Left lung (tissue), 14 donors: ENCODE data around the gene OR2AT4. TPM values are rescaled to one million over a fixed set of nuclear protein-coding genes. Genes with fewer than 3 reads are reported as not detected.

Source experiments
- ATAC-seq: fragments of 200-7000 bp; cut with Tn5 transposase; one replicate; pipeline ENCODE4 v1.9.1; 2020; ENCODE audit warnings: moderate library complexity
- DNase-seq, 4 donors: peaks; one replicate each; pipeline ENCODE4 v3.0.0-alpha.2; 2013 to 2020
- H3K27ac ChIP-seq, 2 donors: fragments of 200-600 bp; sonication (generic) in 1 of 2; one replicate each; pipeline versions ENCODE4 v1.5.0 to v1.8.0; 2020 to 2021
- H3K27me3 ChIP-seq, 2 donors: fragments of 200-600 bp; sonication (generic) in 1 of 2; one replicate each; pipeline versions ENCODE4 v1.5.0 to v1.8.0; 2020 to 2021
- H3K36me3 ChIP-seq, 2 donors: fragments of 200-600 bp; sonication (generic) in 1 of 2; one replicate each; pipeline versions ENCODE4 v1.5.0 to v1.8.0; 2020 to 2021
- H3K4me1 ChIP-seq, 2 donors: fragments of 200-600 bp; one replicate each; pipeline ENCODE4 v1.8.0; 2021
- H3K4me3 ChIP-seq, 2 donors: fragments of 200-600 bp; sonication (generic) in 1 of 2; one replicate each; pipeline versions ENCODE4 v1.5.0 to v1.8.0; 2020 to 2021; ENCODE audit warnings: mild to moderate bottlenecking in 1 of 2
- H3K9me3 ChIP-seq, 2 donors: fragments of 200-600 bp; sonication (generic) in 1 of 2; one replicate each; pipeline versions ENCODE4 v1.5.0 to v1.8.0; 2020 to 2021
- intact Hi-C, 2 donors: fragments of 100-400 bp; cut with DNase I; formaldehyde crosslinking; loops; one replicate each; pipeline versions ENCODE4 v1.11.2 to v1.14.2; 2022
- long read RNA-seq, 12 donors: library from polyadenylated mRNA in 2 of 12; unstranded in 2 of 12; transcript quantifications; one replicate each; pipeline ENCODE4 v2.0.0 and lab custom pipeline, GENCODE V29; 2019 to 2026
- polyA plus RNA-seq, 6 donors: library from polyadenylated mRNA; unstranded; fragments of 120-200 nt; gene quantifications; one replicate each; pipeline ENCODE4 v1.2.1, GENCODE V29; 2013; ENCODE audit not compliant: insufficient read length in 6 of 6
- total RNA-seq, 2 donors: library from RNA; stranded (reverse); fragmentation: NEBNext Ultra II Directional; extraction: Animal tissue kit (Norgen Biotek cat#: 25700); gene quantifications; one replicate each; pipeline ENCODE4 v1.2.1, GENCODE V29; 2021
- TF ChIP-seq, protein P1 (sequence below), 2 donors: fragments of 200-600 bp; sonication (generic) in 1 of 2; IDR thresholded peaks; one replicate each; pipeline versions ENCODE4 v1.5.0 to v1.8.0; 2021; ENCODE audit warnings: antibody characterized with exemption in 2 of 2
- donor health status: DM: no; HTN: yes; CAD: no.
- donor health status: DM: no; HTN: no; CAD: no.

The OR2AT4 gene
- total RNA-seq, result not detected
- polyA plus RNA-seq, result under 1 TPM; 0.04 to 0.11 (median 0.06) TPM
- long read RNA-seq, donor 1, result 0 reads
- long read RNA-seq, donor 2, result 0 reads
- long read RNA-seq, donor 3, result 0 reads
- long read RNA-seq, donor 4, result 0 reads
- long read RNA-seq, donor 5, result 0 reads
- long read RNA-seq, donor 6, result 0 reads
- long read RNA-seq, donor 7, result 0 reads
- long read RNA-seq, donor 8, result 0 reads
- long read RNA-seq, donor 9, result 0 reads
- long read RNA-seq, donor 10, result 0 reads
- long read RNA-seq, donor 11, result 0 reads
- long read RNA-seq, donor 12, result 0 reads

DNA sequence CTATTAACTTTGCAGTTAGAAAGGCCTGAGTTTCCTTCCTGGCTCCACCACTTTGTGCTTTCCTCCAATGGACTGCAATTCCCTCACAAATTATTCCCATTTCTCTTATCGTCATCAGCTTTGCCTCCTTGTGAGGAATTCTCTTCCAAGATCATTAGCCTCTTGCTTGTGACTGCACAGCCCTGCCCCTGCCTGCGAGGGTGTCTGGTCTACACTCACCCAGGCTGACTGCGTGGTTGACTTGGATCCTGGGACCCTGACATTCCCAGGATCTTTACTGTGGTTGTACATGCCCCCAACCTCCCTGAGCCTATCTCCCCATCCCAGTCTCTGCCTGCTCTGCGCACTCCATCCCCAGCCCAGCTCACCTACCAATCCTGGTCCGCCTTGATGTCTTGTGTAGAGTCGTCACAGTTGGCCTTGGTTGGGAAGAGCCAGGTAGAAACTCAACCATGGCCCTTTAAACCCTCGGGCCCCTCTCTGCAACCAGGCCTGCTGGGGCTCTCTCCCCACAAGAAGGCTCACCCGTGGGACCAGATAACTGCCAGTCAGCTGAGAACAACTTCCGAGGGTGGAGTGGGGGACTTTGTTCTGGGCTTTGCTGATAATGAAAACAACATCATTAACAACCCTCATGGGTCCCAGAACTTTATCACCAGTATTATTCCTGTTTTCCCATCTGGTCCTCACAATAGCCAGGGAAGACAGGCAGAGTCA lies at the start of gene OR2AT4:
TSS of gene OR2AT4 (minus strand) at position 421 of the 717 bp plus-strand sequence.
- no peak within 1 kb of the TSS for H3K4me3 ChIP-seq
- peaks cover 0 to 26% of the 10 kb centered on the region in 2 donors for H3K27me3 ChIP-seq
- DNase-seq, result no peak
- H3K9me3 ChIP-seq, result no peaks in the 10 kb centered on the region
- TF ChIP-seq, protein P1, sequence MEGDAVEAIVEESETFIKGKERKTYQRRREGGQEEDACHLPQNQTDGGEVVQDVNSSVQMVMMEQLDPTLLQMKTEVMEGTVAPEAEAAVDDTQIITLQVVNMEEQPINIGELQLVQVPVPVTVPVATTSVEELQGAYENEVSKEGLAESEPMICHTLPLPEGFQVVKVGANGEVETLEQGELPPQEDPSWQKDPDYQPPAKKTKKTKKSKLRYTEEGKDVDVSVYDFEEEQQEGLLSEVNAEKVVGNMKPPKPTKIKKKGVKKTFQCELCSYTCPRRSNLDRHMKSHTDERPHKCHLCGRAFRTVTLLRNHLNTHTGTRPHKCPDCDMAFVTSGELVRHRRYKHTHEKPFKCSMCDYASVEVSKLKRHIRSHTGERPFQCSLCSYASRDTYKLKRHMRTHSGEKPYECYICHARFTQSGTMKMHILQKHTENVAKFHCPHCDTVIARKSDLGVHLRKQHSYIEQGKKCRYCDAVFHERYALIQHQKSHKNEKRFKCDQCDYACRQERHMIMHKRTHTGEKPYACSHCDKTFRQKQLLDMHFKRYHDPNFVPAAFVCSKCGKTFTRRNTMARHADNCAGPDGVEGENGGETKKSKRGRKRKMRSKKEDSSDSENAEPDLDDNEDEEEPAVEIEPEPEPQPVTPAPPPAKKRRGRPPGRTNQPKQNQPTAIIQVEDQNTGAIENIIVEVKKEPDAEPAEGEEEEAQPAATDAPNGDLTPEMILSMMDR (IDR thresholded peaks at IDR 0.05), result no peak
- H3K36me3 ChIP-seq, result no peaks in the 10 kb centered on the region
- no peak for ATAC-seq
- no peaks in the 10 kb centered on the region for H3K4me1 ChIP-seq
- intact Hi-C loops, result no loop called here
- H3K27ac ChIP-seq, result no peak within 1 kb of the TSS

DNA sequence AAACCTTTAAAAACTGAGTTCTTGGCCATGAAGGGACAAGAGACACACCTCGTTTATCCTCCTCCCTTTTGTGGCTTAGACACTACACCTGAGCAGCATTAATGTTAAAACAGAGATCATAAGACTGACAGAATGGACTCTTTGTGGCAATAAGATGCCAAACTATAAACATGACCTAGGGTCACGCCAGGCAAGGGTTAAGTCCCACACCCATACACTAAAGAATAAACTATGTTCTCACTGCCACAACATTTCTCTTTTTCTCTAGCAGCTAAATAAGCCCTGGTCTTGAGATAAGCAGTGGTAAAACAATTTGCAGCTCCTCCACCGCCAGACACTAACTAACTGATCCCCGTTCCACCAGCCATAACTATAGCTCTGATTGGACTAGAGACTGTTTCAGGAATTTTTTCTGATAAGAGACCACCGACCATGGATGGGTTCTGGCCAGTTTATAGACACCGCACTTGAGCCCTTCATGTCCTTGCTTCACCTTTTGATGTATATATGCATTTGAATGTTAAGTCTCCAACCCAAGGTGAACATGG lies 49.4 kb upstream of the OR2AT4 start:
- H3K4me1 ChIP-seq, result peaks cover 8 to 80% of the 10 kb centered on the region in 2 donors
- ATAC-seq (no peak), DNase-seq (no peak)
- TF ChIP-seq, protein P1 (IDR thresholded peaks at IDR 0.05), result no peak
- no peak overlapping the region for H3K27ac ChIP-seq
- H3K36me3 ChIP-seq, result no peaks in the 10 kb centered on the region
- no peaks in the 10 kb centered on the region for H3K9me3 ChIP-seq
- intact Hi-C loops, result loop anchor here (5.0 to 10.0 kb wide), 2 partner anchors 49 to 56 kb away; no protein-coding TSS in a partner anchor
- no peaks in the 10 kb centered on the region for H3K27me3 ChIP-seq
- H3K4me3 ChIP-seq, result no peak overlapping the region

- no peak for ATAC-seq
- intact Hi-C loops, result loop anchor here (5.0 to 10.0 kb wide), 2 partner anchors 49 to 57 kb away; no protein-coding TSS in a partner anchor
- no peaks in the 10 kb centered on the region for H3K36me3 ChIP-seq
Observed at GRCh38 chr11:75145196-75145971, 48.7 kb upstream of the OR2AT4 start.

GRCh38 chr11:75144716-75145014 lies 48.0 kb upstream of the OR2AT4 start:
- Histone ChIP-seq H3K27ac (no peak overlapping the region), H3K4me1 (peaks cover 8 to 67% of the 10 kb centered on the region in 2 donors), H3K36me3 (no peaks in the 10 kb centered on the region), H3K4me3 (no peak overlapping the region), H3K9me3 (no peaks in the 10 kb centered on the region), H3K27me3 (peaks cover 0 to 7% of the 10 kb centered on the region in 2 donors)
- intact Hi-C loops, result loop anchor here (5.0 to 10.0 kb wide), 3 partner anchors 50 to 103 kb away; no protein-coding TSS in a partner anchor
- TF ChIP-seq, protein P1 (IDR thresholded peaks at IDR 0.05), result no peak
- DNase-seq (no peak), ATAC-seq (no peak)

More at GRCh38 chr11:75145196-75145971, 48.7 kb upstream of the OR2AT4 start:
- no peak for DNase-seq
- no peak overlapping the region for H3K4me3 ChIP-seq
- H3K9me3 ChIP-seq, result no peaks in the 10 kb centered on the region
- H3K27ac ChIP-seq, result no peak overlapping the region
- peaks cover 0 to under 1% of the 10 kb centered on the region in 2 donors for H3K27me3 ChIP-seq
- TF ChIP-seq, protein P1 (IDR thresholded peaks at IDR 0.05), result no peak
- H3K4me1 ChIP-seq, result peaks cover 8 to 74% of the 10 kb centered on the region in 2 donors
